ENCODE results near the gene CYP2S1.

DNA sequence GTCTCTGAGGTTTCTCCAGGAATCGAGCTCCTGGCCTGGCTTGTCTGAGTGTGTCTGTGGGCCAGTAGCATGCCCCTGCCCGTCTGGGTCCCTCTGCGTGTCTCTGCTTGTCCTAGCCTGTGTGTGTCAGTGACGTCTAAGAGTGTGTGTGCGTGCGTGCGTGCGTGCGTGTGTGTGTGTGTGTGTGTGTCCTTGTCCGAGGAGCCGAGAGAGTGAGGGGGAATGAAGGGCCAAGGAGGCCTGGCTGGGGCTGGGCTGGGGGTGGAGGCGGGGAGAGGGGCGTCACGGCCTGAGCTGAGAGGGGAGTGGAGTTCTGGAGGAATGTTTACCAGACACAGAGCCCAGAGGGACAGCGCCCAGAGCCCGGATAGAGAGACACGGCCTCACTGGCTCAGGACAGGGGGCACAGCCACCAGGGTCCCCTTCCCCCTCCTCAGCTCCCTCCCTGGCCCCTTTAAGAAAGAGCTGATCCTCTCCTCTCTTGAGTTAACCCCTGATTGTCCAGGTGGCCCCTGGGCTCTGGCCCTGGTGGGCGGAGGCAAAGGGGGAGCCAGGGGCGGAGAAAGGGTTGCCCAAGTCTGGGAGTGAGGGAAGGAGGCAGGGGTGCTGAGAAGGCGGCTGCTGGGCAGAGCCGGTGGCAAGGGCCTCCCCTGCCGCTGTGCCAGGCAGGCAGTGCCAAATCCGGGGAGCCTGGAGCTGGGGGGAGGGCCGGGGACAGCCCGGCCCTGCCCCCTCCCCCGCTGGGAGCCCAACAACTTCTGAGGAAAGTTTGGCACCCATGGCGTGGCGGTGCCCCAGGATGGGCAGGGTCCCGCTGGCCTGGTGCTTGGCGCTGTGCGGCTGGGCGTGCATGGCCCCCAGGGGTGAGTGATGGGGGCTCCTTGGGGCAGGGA, 25.8 kb downstream of the CYP2S1 start, which contains the start of gene AXL:
- TF ChIP-seq, protein P1, sequence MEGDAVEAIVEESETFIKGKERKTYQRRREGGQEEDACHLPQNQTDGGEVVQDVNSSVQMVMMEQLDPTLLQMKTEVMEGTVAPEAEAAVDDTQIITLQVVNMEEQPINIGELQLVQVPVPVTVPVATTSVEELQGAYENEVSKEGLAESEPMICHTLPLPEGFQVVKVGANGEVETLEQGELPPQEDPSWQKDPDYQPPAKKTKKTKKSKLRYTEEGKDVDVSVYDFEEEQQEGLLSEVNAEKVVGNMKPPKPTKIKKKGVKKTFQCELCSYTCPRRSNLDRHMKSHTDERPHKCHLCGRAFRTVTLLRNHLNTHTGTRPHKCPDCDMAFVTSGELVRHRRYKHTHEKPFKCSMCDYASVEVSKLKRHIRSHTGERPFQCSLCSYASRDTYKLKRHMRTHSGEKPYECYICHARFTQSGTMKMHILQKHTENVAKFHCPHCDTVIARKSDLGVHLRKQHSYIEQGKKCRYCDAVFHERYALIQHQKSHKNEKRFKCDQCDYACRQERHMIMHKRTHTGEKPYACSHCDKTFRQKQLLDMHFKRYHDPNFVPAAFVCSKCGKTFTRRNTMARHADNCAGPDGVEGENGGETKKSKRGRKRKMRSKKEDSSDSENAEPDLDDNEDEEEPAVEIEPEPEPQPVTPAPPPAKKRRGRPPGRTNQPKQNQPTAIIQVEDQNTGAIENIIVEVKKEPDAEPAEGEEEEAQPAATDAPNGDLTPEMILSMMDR (IDR thresholded peaks at IDR 0.05): no peak
- TF ChIP-seq POLR2A (IDR thresholded peaks at IDR 0.05): no peak
